G401.6 (cell line): ENCODE measurements around the gene ZNF629.

Experiments used
- FAIRE-seq: peaks from 2 replicates; lab custom pipeline; 2012; peaks lifted over from hg19 to GRCh38; lab: Jason Lieb, UNC

ZNF629 gene

DNA sequence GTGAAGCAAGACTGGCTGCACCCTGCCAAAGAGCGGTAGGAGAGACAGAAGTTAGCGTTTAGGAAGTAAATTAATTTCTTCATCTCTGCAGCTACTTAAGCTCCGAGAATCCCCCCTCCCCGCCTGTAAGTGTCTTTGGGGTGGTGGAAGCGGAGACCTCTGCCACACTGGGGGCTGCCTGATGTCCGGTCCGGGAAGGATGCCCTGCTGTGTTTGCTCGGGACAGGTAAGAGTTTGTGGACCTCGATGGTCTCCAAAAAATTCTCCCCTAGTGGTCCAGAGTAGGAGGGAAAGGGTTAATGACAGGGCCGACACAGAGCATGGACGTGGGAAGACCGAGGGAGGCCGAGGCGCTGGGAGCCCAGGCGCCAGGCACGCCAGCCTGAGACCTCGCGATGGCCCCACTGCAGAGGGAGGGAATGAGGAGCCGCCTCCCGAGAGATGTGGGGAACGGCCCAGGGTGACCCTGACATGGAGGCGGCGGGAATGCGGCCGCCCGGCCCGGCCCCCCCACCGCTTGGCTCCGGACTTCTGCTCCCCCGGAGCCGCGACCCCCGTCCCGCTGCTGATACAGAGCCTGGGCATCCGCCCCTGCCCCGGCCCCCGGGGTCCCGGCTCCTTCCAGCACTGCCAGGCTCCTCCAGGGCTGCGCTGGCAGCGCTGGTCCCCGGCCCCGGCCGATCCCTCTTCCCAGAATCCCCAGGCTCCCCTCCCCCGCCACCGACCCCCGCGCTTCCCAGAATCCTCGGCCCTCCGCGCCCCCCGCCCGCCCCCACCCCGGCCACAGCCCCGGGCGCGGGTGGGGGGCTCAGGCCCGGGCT is 680 bp downstream of the ZNF629 start:
- FAIRE-seq = no peak

DNA sequence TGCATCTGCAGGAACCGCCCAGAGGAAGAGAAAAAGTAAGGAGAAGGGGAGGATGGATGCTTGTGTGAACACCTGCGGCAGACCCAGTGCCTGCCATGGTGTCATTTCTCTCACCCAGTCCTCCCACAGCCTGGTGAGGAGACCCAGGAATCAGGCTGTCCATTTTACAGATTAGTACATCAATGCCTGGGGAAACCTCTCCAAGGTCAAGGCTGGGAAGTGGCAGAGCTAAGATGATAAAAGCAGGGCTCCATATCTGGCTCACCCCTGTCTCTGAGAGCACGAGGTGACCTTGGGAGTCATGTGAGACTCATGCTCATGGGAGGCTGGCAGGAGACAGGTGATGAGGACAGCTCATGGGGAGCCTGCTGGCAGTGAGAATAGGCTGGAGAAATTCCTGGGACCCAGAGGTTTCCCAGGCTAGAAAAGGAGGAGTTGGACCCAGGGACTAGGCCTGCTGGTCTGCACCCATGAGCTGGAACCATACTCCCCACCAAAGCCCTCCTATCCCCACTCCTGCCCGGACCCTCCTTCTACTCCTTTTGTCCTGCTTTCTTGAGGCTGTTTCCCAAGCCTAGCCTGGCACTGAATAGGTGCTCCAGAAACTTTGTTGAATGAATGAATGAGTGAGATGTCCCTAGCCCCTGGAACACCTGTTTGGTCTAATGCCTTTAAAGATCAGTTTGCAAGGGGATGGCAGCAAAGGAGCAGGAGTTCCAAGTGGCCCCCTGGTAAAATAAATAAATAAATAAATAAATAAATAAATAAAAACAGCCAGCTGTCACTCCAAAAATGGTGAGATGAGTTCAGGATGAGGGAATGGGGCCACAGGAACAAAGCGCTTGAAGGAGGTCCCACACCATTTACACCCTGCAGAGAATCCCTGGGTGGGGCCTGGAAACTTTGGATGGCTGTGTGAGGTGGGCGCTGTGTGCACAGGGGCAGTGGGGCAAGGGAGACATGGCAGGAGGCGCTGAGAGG is 1.6 kb downstream of the ZNF629 start:
- FAIRE-seq = no peak

DNA sequence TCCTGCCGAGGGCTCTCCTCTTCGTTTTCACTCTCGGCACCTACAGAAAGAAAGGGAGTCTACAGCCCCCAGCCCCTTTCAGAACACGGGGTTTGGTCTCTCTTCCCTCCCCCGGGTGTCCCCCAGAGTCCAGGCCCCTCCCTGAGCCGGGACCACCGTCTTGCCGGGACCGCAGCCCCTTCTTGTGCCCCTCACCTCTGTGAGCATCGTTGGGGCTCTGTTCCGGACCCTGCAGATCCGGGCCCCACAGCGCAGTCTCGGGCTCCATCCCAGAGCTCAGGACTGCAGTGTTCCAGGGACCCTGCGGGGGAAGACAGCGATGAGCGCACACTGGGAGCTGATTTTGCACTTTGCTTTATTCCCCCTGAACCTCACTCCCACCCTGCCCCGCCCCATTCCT is 2.8 kb downstream of the ZNF629 start:
- no peak for FAIRE-seq

DNA sequence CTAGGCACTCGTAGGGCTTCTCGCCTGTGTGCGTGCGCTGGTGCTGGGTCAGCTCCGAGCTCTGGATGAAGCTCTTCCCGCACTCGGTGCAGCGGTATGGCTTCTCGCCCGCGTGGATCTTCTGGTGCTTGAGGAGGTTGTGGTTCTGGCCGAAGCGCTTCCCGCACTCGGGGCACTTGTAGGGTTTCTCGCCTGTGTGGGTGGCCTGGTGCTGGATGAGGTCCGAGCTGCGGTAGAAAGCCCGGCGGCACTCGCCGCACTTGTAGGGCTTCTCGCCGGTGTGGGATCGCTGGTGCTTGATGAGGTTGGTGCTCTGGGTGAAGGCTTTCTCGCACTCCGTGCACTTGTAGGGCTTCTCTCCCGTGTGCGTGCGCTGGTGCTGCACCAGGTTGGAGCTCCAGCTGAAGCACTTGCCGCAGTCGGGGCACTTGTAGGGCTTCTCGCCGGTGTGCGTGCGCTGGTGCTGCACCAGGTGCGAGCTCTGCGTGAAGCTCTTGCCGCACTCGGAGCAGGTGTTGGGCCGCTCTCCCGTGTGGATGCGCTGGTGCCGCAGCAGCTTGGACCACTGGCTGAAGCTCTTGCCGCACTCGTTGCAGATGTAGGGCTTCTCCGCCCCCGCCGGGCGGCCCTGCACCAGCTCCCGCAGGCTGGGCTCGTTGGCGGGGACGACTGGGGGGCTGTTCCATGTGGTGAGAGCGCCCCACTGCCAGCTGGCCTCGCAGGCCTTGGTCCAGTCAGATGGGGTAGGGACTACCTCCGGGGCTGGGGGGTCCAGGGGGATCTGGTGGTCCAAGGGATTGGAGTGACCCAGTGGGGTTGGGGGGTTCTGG is 3.5 kb downstream of the ZNF629 start:
- FAIRE-seq = no peak

DNA sequence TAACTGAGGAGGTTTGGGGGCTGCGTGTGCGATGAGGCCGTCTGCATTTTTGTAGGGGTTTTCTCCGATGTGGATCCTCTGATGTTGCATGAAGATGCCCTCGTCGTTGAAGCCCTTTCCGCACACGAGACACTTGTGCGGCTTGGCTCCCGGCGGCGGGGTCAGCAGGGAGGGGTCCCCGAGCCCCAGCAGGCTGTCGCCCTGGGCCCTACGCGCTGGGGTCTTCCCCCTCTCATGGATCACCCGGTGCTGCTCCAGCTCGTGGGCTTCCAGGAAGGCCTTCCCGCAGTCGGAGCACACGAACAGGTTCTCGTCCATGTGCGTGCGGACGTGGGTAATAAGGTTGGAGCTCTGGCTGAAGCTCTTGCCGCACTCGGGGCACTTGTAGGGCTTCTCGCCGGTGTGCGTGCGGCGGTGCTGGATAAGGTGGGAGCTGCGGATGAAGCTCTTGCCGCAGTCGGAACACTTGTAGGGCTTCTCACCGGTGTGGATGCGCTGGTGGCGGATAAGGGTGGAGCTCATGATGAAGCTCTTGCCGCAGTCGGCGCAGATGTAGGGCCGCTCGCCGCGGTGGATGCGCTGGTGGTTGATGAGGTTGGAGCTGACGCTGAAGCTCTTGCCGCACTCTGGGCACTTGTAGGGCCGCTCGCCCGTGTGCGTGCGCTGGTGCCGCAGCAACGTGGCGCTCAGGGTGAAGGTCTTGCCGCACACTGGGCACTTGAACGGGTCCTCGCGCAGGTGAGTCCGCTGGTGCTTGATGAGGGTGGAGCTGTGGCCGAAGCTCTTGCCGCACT is 4.3 kb downstream of the ZNF629 start:
- no peak for FAIRE-seq

DNA sequence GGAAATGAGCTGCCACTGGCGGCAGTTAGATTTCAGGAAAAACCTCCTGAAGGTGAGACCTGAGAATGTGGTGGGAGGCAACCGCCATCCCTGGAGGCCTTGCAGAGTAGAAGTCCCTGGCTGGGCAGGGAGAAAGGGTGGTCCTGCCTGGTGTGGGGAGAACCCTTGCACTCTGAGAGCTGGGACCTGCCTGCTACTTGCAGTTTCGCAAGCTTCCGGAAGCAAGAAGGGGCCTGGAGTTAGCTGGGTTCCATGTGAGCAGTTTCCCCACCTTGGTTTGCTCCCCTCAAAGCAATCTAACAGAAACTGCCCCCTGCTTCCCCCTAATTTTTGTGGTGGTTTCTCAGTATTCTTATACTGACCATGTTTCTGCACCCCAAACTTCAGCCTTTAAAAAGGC is 6.5 kb downstream of the ZNF629 start:
- no peak for FAIRE-seq

DNA sequence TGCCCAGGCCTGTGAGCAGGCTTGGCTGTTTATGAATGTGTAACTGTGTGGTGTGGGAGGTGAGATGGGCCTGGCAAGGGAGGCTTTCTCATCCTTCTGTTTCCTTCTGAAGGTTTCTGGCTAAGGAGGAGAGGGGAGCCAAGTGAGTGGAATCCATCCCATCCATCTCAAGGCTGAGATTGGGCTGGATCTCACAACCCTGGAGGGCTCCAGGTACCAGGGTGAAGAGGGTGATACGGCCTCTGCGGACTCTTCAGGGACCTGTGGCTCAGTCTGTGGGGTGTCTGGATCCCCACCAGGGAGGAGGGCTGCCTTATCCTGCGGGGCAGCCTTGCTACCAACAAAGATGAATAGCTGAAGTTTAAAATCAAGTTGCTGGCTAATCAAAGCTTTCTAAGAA is 7.0 kb downstream of the ZNF629 start:
- no peak for FAIRE-seq

DNA sequence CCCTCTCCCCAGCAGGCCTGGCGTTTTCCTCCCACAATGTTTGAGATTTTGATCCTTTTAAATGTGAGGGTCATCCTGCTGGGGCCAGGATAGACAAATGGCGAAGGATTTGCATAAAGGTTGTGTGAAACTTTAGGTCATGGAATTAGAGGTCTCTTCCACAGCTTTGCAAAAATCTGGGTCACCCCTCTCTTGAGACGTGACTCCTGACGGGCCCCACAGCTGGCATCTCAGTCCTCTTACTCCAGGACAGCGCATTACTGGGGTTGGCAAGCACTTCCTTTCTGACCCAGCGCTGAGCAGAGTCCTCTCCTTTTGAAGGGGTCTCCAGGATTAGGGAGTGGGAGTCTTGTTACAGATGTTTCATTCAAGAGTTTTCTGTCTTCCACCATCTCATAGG is 7.4 kb downstream of the ZNF629 start:
- FAIRE-seq = no peak

DNA sequence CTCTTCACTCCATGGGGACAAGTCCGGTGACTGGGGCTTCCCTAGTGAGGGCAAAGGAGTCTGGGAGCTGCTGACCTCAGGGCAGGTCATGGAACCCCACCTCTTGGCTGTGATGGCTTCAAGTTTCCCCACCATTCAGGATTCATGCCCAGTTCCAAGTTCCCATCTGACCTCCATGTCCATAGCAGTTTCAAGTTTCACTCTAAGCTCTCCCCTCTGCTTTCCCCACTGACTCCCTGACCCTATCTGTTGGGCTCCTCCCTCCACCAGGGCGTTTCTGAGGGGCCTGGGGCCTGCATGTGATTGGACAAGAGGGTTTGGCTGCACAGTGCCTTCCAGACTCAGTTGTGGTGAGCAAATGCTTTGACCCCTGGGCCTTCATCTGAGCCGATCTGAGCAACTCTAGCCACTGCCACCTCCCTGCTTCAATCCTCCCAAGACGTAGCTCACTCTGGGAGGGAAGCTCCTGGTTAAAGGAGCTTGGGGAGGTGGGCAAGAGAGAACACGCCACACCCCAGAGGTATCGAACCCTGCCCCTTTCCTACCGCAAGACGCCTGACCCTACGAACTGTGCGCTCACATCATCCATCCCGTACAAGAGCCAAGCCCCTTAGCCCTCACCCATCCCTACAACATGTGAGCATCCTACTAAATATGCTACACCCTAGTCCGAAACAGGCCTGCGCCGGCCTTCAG is 8.3 kb downstream of the ZNF629 start:
- FAIRE-seq = no peak

DNA sequence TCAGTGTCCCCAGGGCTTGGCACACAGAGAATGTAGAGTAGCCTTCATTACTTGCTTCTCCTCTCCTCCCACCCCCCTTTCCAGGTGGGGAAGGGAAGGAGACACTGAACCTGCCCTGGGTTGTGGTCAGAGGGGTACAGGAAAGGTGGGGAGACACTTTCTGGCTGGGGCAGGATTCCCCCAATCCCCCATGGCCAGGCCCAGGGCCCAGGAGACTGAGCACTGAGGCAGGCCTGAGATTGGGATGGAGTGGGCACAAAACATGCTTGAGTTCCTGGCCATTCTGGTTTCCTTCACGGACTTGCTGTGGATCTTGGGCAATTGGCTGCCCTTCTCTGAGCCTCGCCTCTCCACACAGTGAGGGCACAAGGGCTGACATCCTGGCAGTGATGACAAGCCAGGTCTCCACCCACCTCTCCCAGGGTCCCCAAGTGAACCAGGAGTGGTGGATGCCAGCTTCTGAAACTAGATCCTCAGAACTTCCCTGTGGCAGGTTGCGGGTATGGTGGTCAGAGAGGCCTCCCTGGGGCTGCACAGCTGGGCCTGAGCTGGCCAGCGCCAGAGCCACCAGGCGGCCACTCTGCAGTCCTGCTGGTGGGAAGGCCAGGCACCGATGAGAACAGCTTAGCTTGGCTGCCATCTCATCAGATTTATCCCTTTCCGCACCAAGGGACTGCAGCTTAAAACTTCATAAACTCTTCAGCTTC is 9.3 kb downstream of the ZNF629 start:
- no peak for FAIRE-seq

DNA sequence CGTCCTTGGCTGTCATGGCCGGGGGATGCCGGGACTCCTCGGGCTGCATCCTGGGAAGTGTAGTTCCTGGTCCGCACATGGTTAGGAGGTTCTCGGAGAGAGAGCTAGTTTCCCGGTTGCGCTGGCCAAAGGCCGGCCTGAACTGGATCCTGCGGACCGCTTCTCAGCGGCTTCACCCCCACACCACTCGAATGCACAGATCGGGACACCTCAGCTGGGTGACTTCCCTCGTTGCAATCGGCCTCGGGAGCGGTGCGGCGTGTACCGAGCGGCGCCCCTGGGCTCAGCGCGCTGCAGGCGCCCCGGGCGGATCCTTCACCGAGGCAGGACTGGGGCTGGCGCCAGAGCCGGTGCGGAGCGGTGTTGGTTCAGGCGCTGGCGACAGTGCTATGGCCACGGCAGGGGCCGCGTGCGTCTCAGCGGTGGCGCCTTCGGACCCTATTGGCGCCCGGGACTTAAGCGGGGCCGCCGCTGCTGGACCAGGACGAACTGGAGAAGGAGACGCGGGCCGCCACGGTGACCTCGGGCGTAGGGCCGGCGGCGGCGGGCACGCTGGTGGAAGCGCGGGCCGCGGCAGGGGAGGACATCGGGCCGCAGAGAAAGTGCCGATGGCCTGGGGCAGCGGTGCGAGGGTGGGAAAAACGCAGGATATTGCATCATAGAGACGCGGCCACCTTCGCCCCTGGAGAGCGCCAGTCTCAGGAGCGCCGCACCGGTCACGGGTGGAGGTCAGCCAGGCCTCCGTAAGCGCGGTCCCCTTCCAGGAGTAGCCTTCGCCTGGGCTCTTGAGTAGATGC is 11.4 kb downstream of the ZNF629 start:
- peak; percentile 44 for FAIRE-seq

DNA sequence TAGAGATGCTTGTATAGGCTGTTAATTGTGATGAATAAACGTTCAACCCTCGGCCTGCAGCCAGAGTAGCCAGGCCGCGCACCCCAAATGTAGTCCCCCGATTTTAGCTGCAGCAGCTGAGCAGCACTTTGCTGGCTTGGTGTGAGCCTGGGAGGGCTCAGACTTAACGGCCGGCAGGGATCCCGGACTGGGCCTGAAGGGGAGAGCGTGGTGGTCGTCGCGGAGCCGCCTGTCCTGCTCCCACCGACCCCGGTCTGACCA is 11.9 kb downstream of the ZNF629 start:
- FAIRE-seq = no peak

DNA sequence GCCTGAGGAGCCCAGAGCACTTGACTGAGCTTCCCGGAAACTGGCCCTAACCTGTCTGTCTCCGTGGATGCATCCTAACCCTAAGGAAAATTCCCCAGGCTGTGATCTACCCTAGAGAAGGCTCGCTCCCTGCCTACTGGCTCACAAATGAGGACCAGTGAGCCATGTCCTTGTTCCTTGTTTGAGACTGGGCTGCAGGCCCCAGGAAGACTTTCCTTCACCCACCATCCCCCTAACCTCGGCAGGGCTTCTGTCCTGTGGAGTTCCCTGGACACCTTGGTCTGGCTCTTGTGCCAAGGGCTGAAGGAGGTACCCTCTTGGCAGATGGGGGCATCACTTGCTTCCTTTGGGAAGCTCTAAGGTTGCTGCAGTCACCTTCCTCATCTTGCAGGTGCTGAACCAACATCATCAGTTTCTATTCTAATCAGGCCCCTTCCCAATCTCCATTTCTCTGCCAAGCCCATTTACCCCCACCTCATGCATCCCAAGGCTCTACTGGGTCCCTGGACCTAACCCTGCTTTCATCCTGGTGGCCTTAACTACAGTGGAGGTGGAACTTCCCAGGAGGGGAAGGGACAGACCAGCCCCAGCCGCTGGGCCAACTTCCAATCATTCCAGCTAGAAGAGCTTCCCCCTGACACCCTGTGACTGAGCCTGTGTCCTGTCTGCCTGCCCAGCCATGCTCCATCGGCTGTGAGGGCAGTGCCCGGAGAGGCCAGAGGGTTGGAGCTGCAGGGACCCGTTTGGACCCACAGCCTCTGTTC is 12.5 kb downstream of the ZNF629 start:
- no peak for FAIRE-seq

DNA sequence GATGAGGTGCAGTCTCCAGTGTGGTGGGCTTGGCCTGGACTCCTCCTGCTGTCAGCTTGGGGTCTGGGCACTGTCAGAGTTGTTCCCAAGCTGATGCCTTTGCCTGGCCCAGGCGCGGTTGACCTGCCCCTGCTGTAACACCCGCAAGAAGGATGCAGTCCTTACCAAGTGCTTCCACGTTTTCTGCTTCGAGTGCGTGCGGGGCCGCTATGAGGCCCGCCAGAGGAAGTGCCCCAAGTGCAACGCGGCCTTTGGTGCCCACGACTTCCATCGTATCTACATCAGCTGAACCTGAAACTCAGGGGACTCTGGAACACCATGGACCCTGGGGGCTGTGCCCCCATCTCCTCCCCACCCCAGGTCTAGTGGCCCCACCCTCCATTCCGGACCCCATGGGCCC is 13.2 kb downstream of the ZNF629 start:
- FAIRE-seq = no peak

DNA sequence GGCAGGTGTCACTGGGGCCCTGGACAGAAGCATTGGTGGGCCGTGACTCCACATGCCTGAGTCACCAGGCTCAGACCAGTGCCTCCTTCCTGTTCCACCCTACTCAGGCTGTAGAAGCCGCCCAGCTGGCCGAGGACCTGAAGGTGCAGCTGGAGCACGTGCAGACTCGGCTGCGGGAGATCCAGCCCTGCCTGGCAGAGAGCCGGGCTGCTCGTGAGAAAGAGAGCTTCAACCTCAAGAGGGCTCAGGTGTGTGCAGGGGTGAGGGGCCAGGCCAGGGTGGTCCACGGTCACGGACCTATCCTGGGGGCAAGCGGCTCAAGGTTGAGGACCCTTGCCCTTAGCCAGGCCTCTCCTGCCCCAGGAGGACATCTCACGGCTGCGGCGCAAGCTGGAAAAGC is 15.3 kb downstream of the ZNF629 start:
- no peak for FAIRE-seq

DNA sequence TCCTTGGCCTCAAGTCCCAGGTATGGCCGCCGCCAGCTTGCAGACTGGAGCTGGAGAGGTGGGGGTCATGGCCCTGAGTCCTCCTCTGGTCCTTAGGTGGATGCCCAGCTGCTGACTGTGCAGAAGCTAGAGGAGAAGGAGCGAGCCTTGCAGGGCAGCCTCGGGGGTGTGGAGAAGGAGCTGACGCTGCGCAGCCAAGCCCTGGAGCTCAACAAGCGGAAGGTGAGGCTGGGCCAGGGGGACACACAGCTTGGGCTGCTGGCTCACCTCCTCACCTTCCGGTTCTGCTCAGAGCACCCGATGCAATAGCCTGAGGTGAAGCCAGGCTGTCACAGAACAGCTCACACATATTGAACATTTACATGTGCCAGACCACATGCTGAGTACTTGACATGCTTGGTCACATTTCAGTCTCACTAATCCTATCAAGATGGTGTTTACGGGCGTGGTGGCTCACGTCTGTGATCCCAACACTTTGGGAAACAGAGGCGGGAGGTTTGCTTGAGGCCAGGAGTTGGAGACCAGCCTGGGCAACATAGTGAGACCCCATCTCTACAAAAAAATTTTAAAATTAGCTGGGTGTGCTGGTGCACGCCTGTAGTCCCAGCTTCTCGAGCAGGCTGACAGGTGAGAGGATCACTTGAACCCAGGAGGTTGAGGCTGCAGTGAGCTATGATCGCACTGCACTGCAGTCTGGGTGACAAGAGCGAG is 17.5 kb downstream of the ZNF629 start:
- FAIRE-seq = no peak

DNA sequence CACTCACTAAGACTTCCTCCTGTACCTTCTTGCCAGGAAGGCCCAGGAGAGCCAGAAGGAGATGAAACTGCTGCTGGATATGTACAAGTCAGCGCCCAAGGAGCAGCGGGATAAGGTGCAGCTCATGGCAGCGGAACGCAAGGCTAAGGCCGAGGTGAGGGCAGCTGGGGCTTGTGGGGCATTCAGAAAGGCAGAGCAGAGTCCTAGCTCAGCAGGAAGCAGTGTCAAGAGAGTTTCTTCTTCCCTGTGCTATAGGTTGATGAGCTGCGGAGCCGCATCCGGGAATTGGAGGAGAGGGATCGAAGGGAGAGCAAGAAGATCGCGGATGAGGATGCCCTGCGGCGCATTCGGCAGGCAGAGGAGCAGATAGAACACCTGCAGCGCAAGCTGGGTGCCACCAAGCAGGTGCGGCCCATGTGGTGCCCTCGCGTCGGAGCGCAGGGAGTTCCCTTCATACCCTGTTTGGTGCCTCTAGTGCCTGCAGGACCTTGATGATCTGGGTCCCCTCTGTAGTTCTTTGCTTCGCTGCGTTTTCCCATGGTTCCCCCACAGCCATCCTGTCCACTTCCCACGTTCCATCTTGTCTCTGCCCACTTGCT is 18.3 kb downstream of the ZNF629 start:
- no peak for FAIRE-seq
